Spleen (tissue), 11 donors: ENCODE results near the gene PPIL6. TPM values are rescaled to one million over a fixed set of nuclear protein-coding genes. Genes with fewer than 3 reads are reported as not detected.

Experiments
- DNase-seq: peaks from one replicate; pipeline ENCODE4 v3.0.0-alpha.2; 2020
- H3K27ac ChIP-seq, 8 donors: fragments of 200-600 bp; sonication (generic) in 7 of 8; 1 replicate in 4 of 8; 2 replicates in 4 of 8; pipeline versions ENCODE4 v1.5.0 to v1.8.0; 2016 to 2021; ENCODE audit warnings: inconsistent platforms in 4 of 8, mild to moderate bottlenecking in 4 of 8, moderate library complexity in 1 of 8
- H3K27me3 ChIP-seq, 7 donors: fragments of 200-600 bp; sonication (generic) in 6 of 7; replicated peaks in 1 of 7; 1 replicate in 4 of 7; 2 replicates in 3 of 7; pipeline versions ENCODE4 v1.5.0 to v1.8.0; 2016 to 2021; ENCODE audit warnings: inconsistent platforms in 3 of 7, mild to moderate bottlenecking in 1 of 7
- H3K36me3 ChIP-seq, 6 donors: fragments of 200-600 bp; sonication (generic) in 5 of 6; 1 replicate in 4 of 6; 2 replicates in 2 of 6; pipeline versions ENCODE4 v1.5.0 to v1.8.0; 2016 to 2021; ENCODE audit warnings: inconsistent platforms in 2 of 6
- H3K4me1 ChIP-seq, 6 donors: fragments of 200-600 bp; sonication (generic) in 5 of 6; 1 replicate in 3 of 6; 2 replicates in 3 of 6; pipeline versions ENCODE4 v1.5.0 to v1.8.0; 2016 to 2021; ENCODE audit warnings: inconsistent platforms in 3 of 6
- H3K4me3 ChIP-seq, 8 donors: fragments of 200-600 bp; sonication (generic) in 7 of 8; 1 replicate in 4 of 8; 2 replicates in 4 of 8; pipeline versions ENCODE4 v1.5.0 to v1.8.0; 2016 to 2021; ENCODE audit warnings: inconsistent platforms in 4 of 8, mild to moderate bottlenecking in 4 of 8, moderate library complexity in 2 of 8
- H3K9me3 ChIP-seq, 8 donors: fragments of 200-600 bp; sonication (generic) in 7 of 8; 1 replicate in 4 of 8; 2 replicates in 4 of 8; pipeline versions ENCODE4 v1.5.0 to v1.8.0; 2016 to 2021; ENCODE audit warnings: inconsistent platforms in 4 of 8
- CTCF ChIP-seq, 11 experiments: fragments of 200-600 bp in 7 of 11; fragments of 450-650 bp in 4 of 11; sonication (generic) in 4 of 11; IDR thresholded peaks in 8 of 11; conservative IDR thresholded peaks in 3 of 11; 1 replicate in 7 of 11; 2 replicates in 4 of 11; pipeline versions ENCODE4 v1.4.0 to v1.8.0; 2016 to 2021; ENCODE audit warnings: antibody characterized with exemption in 11 of 11, inconsistent platforms in 4 of 11, mild to moderate bottlenecking in 1 of 11
- POLR2A ChIP-seq, 3 donors: fragments of 450-650 bp; IDR thresholded peaks; one replicate each; pipeline ENCODE4 v1.5.1; 2017; ENCODE audit warnings: antibody characterized with exemption in 3 of 3, mild to moderate bottlenecking in 1 of 3
- POLR2AphosphoS5 ChIP-seq, 3 donors: sonication (generic); formaldehyde crosslinking; IDR thresholded peaks; one replicate each; pipeline ENCODE4 v1.5.1; 2017; ENCODE audit warnings: antibody characterized with exemption in 3 of 3
- WGBS, 5 donors: extraction: QIAGEN DNeasy Blood & Tissue Kit in 3 of 5; methylation state at CpG; one replicate each; pipeline versions ENCODE4 v1.1.5 to v1.1.7; 2013 to 2018; 5-methylcytosine and 5-hydroxymethylcytosine counted together
- intact Hi-C: fragments of 100-400 bp; cut with DNase I; formaldehyde crosslinking; loops from one replicate; pipeline ENCODE4 v1.15.0; 2023; ENCODE audit warnings: low total_unique reads
- polyA plus RNA-seq, 3 donors: library from polyadenylated mRNA; stranded (reverse); fragments of 200-250 nt; gene quantifications; one replicate each; pipeline ENCODE4 v1.2.1, GENCODE V29; 2013
- total RNA-seq, 7 donors: library from RNA; depleted of rRNA in 3 of 7; stranded (reverse); fragments of >200 nt in 3 of 7; fragmentation: NEBNext Ultra II Directional in 4 of 7; extraction: Animal tissue kit (Norgen Biotek cat#: 25700) in 4 of 7; gene quantifications; one replicate each; pipeline versions ENCODE4 v1.1.0 to v1.2.1, GENCODE V29; 2016 to 2021
- donor health status: healthy with polysubstance abuse.
- donor health status: DM: no; HTN: no; CAD: no; lungs with moderate emphysema.
- donor health status: DM: no; HTN: no; CAD: no.
- donor health status: Bipolar disorder and iron deficiency.
- donor health status: healthy.
- donor health status: DM: no; HTN: no; CAD: no.
- donor health status: DM: yes; HTN: yes; CAD: no.

PPIL6 gene
- total and polyA plus RNA-seq, 10 donors: 0.13 to 4.8 (median 0.78) TPM

DNA sequence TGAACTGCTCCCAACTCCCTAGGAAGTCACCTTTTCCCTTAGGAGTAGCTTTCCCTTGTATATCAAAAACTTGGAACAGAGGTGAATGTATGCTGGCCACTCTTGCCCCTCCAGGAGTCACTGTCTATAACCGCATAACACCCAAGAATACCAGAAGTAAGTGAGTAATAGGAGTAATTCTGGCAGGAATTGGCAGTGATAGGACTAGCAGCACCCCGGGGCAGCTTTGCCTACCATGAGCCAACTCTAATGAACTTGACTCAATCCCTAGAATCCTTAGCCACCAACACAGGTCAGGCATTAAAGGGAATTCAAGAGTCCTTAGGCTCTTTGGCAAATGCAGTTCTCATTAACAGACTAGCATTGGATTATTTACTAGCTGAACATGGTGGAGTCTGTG is 29.4 kb downstream of the PPIL6 start:
- peaks cover 0 to 6% (median 0%) of the 10 kb centered on the region in 8 donors for H3K9me3 ChIP-seq

DNA sequence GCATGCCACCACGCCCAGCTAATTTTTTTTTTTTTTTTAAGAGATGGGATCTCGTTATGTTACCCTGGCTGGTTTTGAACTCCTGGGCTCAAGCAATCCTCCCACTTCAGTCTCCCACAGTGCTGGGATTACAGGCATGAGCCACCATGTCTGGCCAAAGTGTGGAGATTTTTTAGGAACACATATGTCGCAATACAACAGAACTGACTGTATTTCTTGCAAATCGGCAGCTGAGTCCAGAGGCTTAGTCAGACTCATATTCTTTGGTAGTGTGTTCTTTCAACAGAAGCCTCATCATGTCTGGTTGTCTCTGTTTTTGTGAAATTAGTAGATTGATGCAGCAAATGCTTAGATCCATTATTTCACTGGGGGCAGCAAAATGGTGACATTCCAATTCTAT is 34.2 kb downstream of the PPIL6 start:
- Histone ChIP-seq H3K4me1 (no peaks in the 10 kb centered on the region), H3K27me3 (no peaks in the 10 kb centered on the region), H3K36me3 (no peaks in the 10 kb centered on the region), H3K9me3 (no peaks in the 10 kb centered on the region), H3K27ac (no peak overlapping the region), H3K4me3 (no peak overlapping the region)
- no peak for TF ChIP-seq POLR2AphosphoS5 (IDR thresholded peaks at IDR 0.05)
- no peak for TF ChIP-seq POLR2A (IDR thresholded peaks at IDR 0.05)
- TF ChIP-seq CTCF (IDR thresholded peaks at IDR 0.05 in 8 of 11, conservative IDR thresholded peaks at IDR 0.05 in 3 of 11): no peak
- 81 to 89% (median 84%) methylated on average over 4 of the region's 4 CpGs for WGBS, 5 donors
- intact Hi-C loops: no loop called here
- DNase-seq: no peak

More for the DNA sequence above, 29.4 kb downstream of the PPIL6 start:
- intact Hi-C loops: no loop called here
- Histone ChIP-seq H3K4me1 (no peaks in the 10 kb centered on the region), H3K27ac (no peak overlapping the region), H3K27me3 (no peaks in the 10 kb centered on the region), H3K4me3 (no peak overlapping the region), H3K36me3 (no peaks in the 10 kb centered on the region)
- TF ChIP-seq POLR2A (IDR thresholded peaks at IDR 0.05) (no peak), CTCF (IDR thresholded peaks at IDR 0.05 in 8 of 11, conservative IDR thresholded peaks at IDR 0.05 in 3 of 11) (no peak), POLR2AphosphoS5 (IDR thresholded peaks at IDR 0.05) (no peak)
- no peak for DNase-seq
- 94 to 100% (median 95%) methylated on average over 2 of the region's 2 CpGs for WGBS, 5 donors

- TF ChIP-seq POLR2AphosphoS5 (IDR thresholded peaks at IDR 0.05): no peak
- TF ChIP-seq CTCF (IDR thresholded peaks at IDR 0.05 in 8 of 11, conservative IDR thresholded peaks at IDR 0.05 in 3 of 11): peak in 1 of 11 experiments; percentile 9
- Histone ChIP-seq H3K27ac (no peak overlapping the region), H3K4me1 (no peaks in the 10 kb centered on the region), H3K4me3 (no peak overlapping the region), H3K36me3 (no peaks in the 10 kb centered on the region), H3K9me3 (no peaks in the 10 kb centered on the region), H3K27me3 (no peaks in the 10 kb centered on the region)
- no peak for DNase-seq
- WGBS, 5 donors: 38 to 63% (median 51%) methylated on average over 4 of the region's 4 CpGs
- intact Hi-C loops: no loop called here
Observed at GRCh38 chr6:109397020-109397419, 43.4 kb downstream of the PPIL6 start.

- H3K27ac ChIP-seq: no peak overlapping the region
- no peaks in the 10 kb centered on the region for H3K27me3 ChIP-seq
- DNase-seq: no peak
- intact Hi-C loops: no loop called here
- H3K4me1 ChIP-seq: no peaks in the 10 kb centered on the region
- no peak for TF ChIP-seq POLR2A (IDR thresholded peaks at IDR 0.05)
- no peaks in the 10 kb centered on the region for H3K9me3 ChIP-seq
- no peak overlapping the region for H3K4me3 ChIP-seq
- H3K36me3 ChIP-seq: no peaks in the 10 kb centered on the region
- WGBS, 5 donors: 80 to 88% (median 83%) methylated on average over 12 of the region's 12 CpGs
Observed at GRCh38 chr6:109396046-109396718, 44.2 kb downstream of the PPIL6 start.
